Stimulated activated CD4-positive, alpha-beta T cell treated with anti-CD3 and anti-CD28 coated beads, Interleukin-4, amount 100 ng/mL, for 48 hours (primary cell): ENCODE results near the gene OTULIN.

Experiments used
- DNase-seq, 2 donors: peaks; one replicate each; pipeline ENCODE4 v3.0.0-alpha.2; 2020; ENCODE audit warnings: low read depth in 2 of 2

Gene OTULIN

GRCh38 chr5:14720236-14720923 lies 55.9 kb downstream of the OTULIN start:
- no peak for DNase-seq

GRCh38 chr5:14721990-14722656 lies 57.6 kb downstream of the OTULIN start:
- no peak for DNase-seq

- no peak for DNase-seq
These were observed 58.4 kb downstream of the OTULIN start for GRCh38 chr5:14722923-14723322.

GRCh38 chr5:14723701-14724132 lies 59.2 kb downstream of the OTULIN start:
- no peak for DNase-seq

GRCh38 chr5:14724633-14725032 lies 60.1 kb downstream of the OTULIN start:
- DNase-seq: no peak

- DNase-seq: no peak
These were observed 61.7 kb downstream of the OTULIN start for GRCh38 chr5:14726066-14726838.

- DNase-seq: peak; percentile 61 to 66
These were observed 62.9 kb downstream of the OTULIN start for GRCh38 chr5:14727428-14727865.

- DNase-seq: no peak
These were observed 63.5 kb downstream of the OTULIN start for GRCh38 chr5:14727928-14728458.

GRCh38 chr5:14728459-14728938 lies 64.0 kb downstream of the OTULIN start:
- no peak for DNase-seq

- DNase-seq: no peak
These were observed 65.2 kb downstream of the OTULIN start for GRCh38 chr5:14729448-14730385.

- DNase-seq: no peak
These were observed 65.9 kb downstream of the OTULIN start for GRCh38 chr5:14730466-14730865.

- no peak for DNase-seq
These were observed 66.4 kb downstream of the OTULIN start for GRCh38 chr5:14730881-14731280.

GRCh38 chr5:14732991-14733390 lies 68.5 kb downstream of the OTULIN start:
- DNase-seq: no peak

- no peak for DNase-seq
These were observed 69.1 kb downstream of the OTULIN start for GRCh38 chr5:14733661-14734060.

- DNase-seq: no peak
These were observed 69.9 kb downstream of the OTULIN start for GRCh38 chr5:14734396-14734795.

- no peak for DNase-seq
These were observed 71.4 kb downstream of the OTULIN start for GRCh38 chr5:14735944-14736343.

- DNase-seq: no peak
These were observed 72.8 kb downstream of the OTULIN start for GRCh38 chr5:14737291-14737690.

GRCh38 chr5:14738050-14738449 lies 73.5 kb downstream of the OTULIN start:
- no peak for DNase-seq

GRCh38 chr5:14739538-14739937 lies 75.0 kb downstream of the OTULIN start:
- DNase-seq: no peak

- DNase-seq: no peak
These were observed 75.5 kb downstream of the OTULIN start for GRCh38 chr5:14739981-14740380.

- no peak for DNase-seq
These were observed 76.6 kb downstream of the OTULIN start for GRCh38 chr5:14741131-14741530.
